K562 (cell line): ENCODE measurements around the gene COL24A1. TPM values are rescaled to one million over a fixed set of nuclear protein-coding genes. Genes with fewer than 3 reads are reported as not detected.

Source experiments
- ATAC-seq: fragments of 200-7000 bp; cut with Tn5 transposase; 3 replicates; pipeline ENCODE4 v1.9.1; 2020; ENCODE audit warnings: moderate library complexity
- BruUV-seq: library from RNA; stranded (reverse); fragments of 400-500 nt; replicated peaks from 2 replicates; lab custom pipeline; 2021; lab: Mats Ljungman, UMichigan
- CTCF ChIA-PET: fragments of 300-600 bp; formaldehyde crosslinking; extraction: SDS; loops from one replicate; lab custom pipeline; 2021; ENCODE audit warnings: low intra/inter-chr PET ratio; lab: Yijun Ruan, JAX
- POLR2A ChIA-PET: fragments of 300-600, 350-650 bp; sonication (Branson Sonifier 250); formaldehyde crosslinking; extraction: SDS; loops from one replicate; lab custom pipeline; 2021; ENCODE audit warnings: antibody characterized with exemption, inconsistent platforms; lab: Yijun Ruan, JAX
- DNase-seq, 4 experiments: peaks; one replicate each; pipeline versions ENCODE4 v3.0.0 to v3.0.0-alpha.2; 2011 to 2018; ENCODE audit warnings: low spot score in 3 of 4, mixed read lengths in 3 of 4; ENCODE audit errors: extremely low read depth in 1 of 4
- FAIRE-seq: peaks from 2 replicates; lab custom pipeline; 2011; peaks lifted over from hg19 to GRCh38; lab: Jason Lieb, UNC
- H2AFZ ChIP-seq: 2 replicates; pipeline ENCODE4 v1.6.0; 2011; ENCODE audit warnings: low read depth, low read length, control low read depth, inconsistent platforms
- H3K27ac ChIP-seq: fragments of 200-600 bp; 3 replicates; pipeline ENCODE4 v1.8.0; 2011; ENCODE audit warnings: low read depth, mild to moderate bottlenecking, control low read depth, inconsistent platforms, low read length, moderate library complexity, mixed read lengths; ENCODE audit errors: extremely low read depth
- H3K27me3 ChIP-seq, 2 experiments: fragments of 300-600 bp in 1 of 2; 2 replicates in 1 of 2; 3 replicates in 1 of 2; pipeline versions ENCODE4 v1.6.0 to v1.8.0; 2011; ENCODE audit warnings: inconsistent platforms in 2 of 2, low read length in 2 of 2, mild to moderate bottlenecking in 1 of 2, mixed read lengths in 1 of 2, moderate library complexity in 1 of 2; ENCODE audit not compliant: control insufficient read depth in 2 of 2, insufficient read depth in 2 of 2
- H3K36me3 ChIP-seq: fragments of 300-600 bp; 3 replicates; pipeline ENCODE4 v1.8.0; 2011; ENCODE audit warnings: mild to moderate bottlenecking, low read length, inconsistent platforms; ENCODE audit not compliant: control insufficient read depth, insufficient read depth
- H3K4me1 ChIP-seq, 2 experiments: fragments of 200-600 bp in 1 of 2; replicated peaks in 1 of 2; 2 replicates in 1 of 2; 3 replicates in 1 of 2; pipeline versions ENCODE4 v1.5.1 to v1.8.0; 2011; ENCODE audit warnings: inconsistent platforms in 2 of 2, low read length in 2 of 2, mild to moderate bottlenecking in 1 of 2, mixed read lengths in 1 of 2, moderate library complexity in 1 of 2; ENCODE audit not compliant: control insufficient read depth in 2 of 2, insufficient read depth in 2 of 2
- H3K4me2 ChIP-seq: 2 replicates; pipeline ENCODE4 v1.6.1; 2011; ENCODE audit warnings: low read length, control low read depth, inconsistent platforms, mixed read lengths; ENCODE audit not compliant: insufficient read depth
- H3K4me3 ChIP-seq: fragments of 200-600 bp; sonication (generic), shearing (Covaris generic); 2 replicates; pipeline ENCODE4 v1.5.1; 2016; ENCODE audit warnings: control low read depth, inconsistent platforms
- H3K79me2 ChIP-seq: fragments of 200-600 bp; 3 replicates; pipeline ENCODE4 v1.8.0; 2011; ENCODE audit warnings: low read length, inconsistent platforms; ENCODE audit not compliant: control insufficient read depth, insufficient read depth
- H3K9ac ChIP-seq, 2 experiments: 2 replicates each; pipeline versions ENCODE4 v1.6.0 to v1.6.1; 2011; ENCODE audit warnings: low read depth in 2 of 2, low read length in 2 of 2, control low read depth in 1 of 2, inconsistent platforms in 1 of 2, mild to moderate bottlenecking in 1 of 2, mixed read lengths in 1 of 2; ENCODE audit not compliant: insufficient read depth in 1 of 2
- H3K9me1 ChIP-seq: one replicate; pipeline ENCODE4 v1.6.0; 2011; ENCODE audit warnings: inconsistent platforms, mild to moderate bottlenecking, low read length, moderate library complexity; ENCODE audit not compliant: control insufficient read depth, insufficient read depth
- H3K9me3 ChIP-seq: replicated peaks from 2 replicates; pipeline ENCODE4 v1.5.1; 2011; ENCODE audit warnings: low read depth, low read length, inconsistent platforms; ENCODE audit not compliant: control insufficient read depth, insufficient read depth
- H4K20me1 ChIP-seq: replicated peaks from 2 replicates; pipeline ENCODE4 v1.6.1; 2011; ENCODE audit warnings: low read length, inconsistent platforms, mixed read lengths; ENCODE audit not compliant: control insufficient read depth, insufficient read depth
- BCL6 ChIP-seq: fragments of 250-450 bp; sonication (Bioruptor Pico); IDR thresholded peaks from 2 replicates; pipeline ENCODE4 v1.4.0; 2020
- BDP1 ChIP-seq: IDR thresholded peaks from 3 replicates; pipeline ENCODE4 v1.6.1; 2011; ENCODE audit not compliant: insufficient read length, insufficient read depth
- KDM5B ChIP-seq: fragments of 200-600 bp; sonication (generic); IDR thresholded peaks from 2 replicates; pipeline ENCODE4 v1.6.1; 2012; ENCODE audit warnings: low read depth, mild to moderate bottlenecking, moderate library complexity, low read length, control low read depth, inconsistent platforms; ENCODE audit not compliant: insufficient replicate concordance
- NCOA4 ChIP-seq: fragments of 450-650 bp; IDR thresholded peaks from 2 replicates; pipeline ENCODE4 v1.6.1; 2018; ENCODE audit warnings: mild to moderate bottlenecking; ENCODE audit not compliant: partially characterized antibody
- NCOR1 ChIP-seq: fragments of 450-650 bp; IDR thresholded peaks from 2 replicates; pipeline ENCODE4 v1.6.1; 2016; ENCODE audit warnings: mild to moderate bottlenecking, moderate library complexity
- NR2F6 ChIP-seq: fragments of 450-650 bp; formaldehyde crosslinking; IDR thresholded peaks from 2 replicates; pipeline ENCODE4 v1.4.0; 2020; ENCODE audit warnings: mild to moderate bottlenecking
- SNIP1 ChIP-seq: fragments of 450-650 bp; IDR thresholded peaks from 2 replicates; pipeline ENCODE4 v1.7.1; 2017; ENCODE audit warnings: low read depth, mild to moderate bottlenecking
- ZNF124 ChIP-seq: sonication (generic); formaldehyde crosslinking; IDR thresholded peaks from 2 replicates; pipeline ENCODE4 v1.8.1; 2022; ENCODE audit warnings: missing genetic modification reagents
- ZNF609 ChIP-seq: sonication (generic); formaldehyde crosslinking; IDR thresholded peaks from 2 replicates; pipeline ENCODE4 v1.8.1; 2023; ENCODE audit warnings: missing genetic modification reagents, mild to moderate bottlenecking, borderline replicate concordance
- ZNF639 ChIP-seq, 2 experiments: fragments of 200-800 bp in 1 of 2; sonication (Bioruptor generic) in 1 of 2; sonication (generic) in 1 of 2; formaldehyde crosslinking in 1 of 2; IDR thresholded peaks in 1 of 2; conservative IDR thresholded peaks in 1 of 2; 2 replicates each; pipeline versions ENCODE4 v1.5.0 to v1.6.1; 2016 to 2020; ENCODE audit warnings: missing compliant biosample characterization in 1 of 2, missing genetic modification characterization in 1 of 2, missing genetic modification reagents in 1 of 2
- WGBS: fragments of 100-300 bp; shearing (Covaris generic); methylation state at CpG from one replicate; pipeline ENCODE4 v1.1.6; 2016; ENCODE audit warnings: low coverage, mixed read lengths; ENCODE audit not compliant: insufficient coverage; ENCODE audit errors: missing lambda C conversion rate; 5-methylcytosine and 5-hydroxymethylcytosine counted together
- in situ Hi-C: fragments of 300-500 bp; cut with MboI; formaldehyde crosslinking; loops from 4 replicates; pipeline ENCODE4 v1.15.0; 2018; ENCODE audit warnings: inconsistent platforms, mixed read lengths
- intact Hi-C: fragments of 100-400 bp; cut with micrococcal nuclease; formaldehyde crosslinking; loops from 2 replicates; pipeline ENCODE4 v1.14.2; 2022
- polyA plus RNA-seq, 8 experiments: library from polyadenylated mRNA; depleted of rRNA in 4 of 8; stranded (reverse) in 5 of 8; unstranded in 3 of 8; fragments of >200 nt; fragmentation: Nextera tagmentation in 2 of 8; fragmentation: Illumina TruSeq in 1 of 8; extraction: Ambion mirVana in 2 of 8; extraction: Trizol in 1 of 8; gene quantifications; 2 replicates each; pipeline versions ENCODE4 v1.2.1 to v1.2.3, GENCODE V29; 2011 to 2014; ENCODE audit warnings: inconsistent platforms in 1 of 8, missing spikeins in 1 of 8
- total RNA-seq, 7 experiments: library from RNA; depleted of rRNA in 6 of 7; stranded (reverse); fragments of >200 nt in 6 of 7; fragmentation: Illumina TruSeq in 2 of 7; extraction: Trizol in 2 of 7; gene quantifications; 2 replicates each; pipeline versions ENCODE4 v1.2.1 to v1.2.3, GENCODE V29; 2011 to 2021; ENCODE audit warnings: low replicate concordance in 1 of 7

COL24A1 gene
- total and polyA plus RNA-seq, 9 of the 15 experiments (the other 6 are each of a cell fraction or from before 2014, with no cell fraction given), result 0.01 to 0.06 (median 0.03) TPM; not detected in 2

GRCh38 chr1:86184426-86184825, 27.9 kb upstream of the COL24A1 start:
- H3K9me3 ChIP-seq, result no peaks in the 10 kb centered on the region
- DNase-seq (no peak), FAIRE-seq (no peak), ATAC-seq (no peak)
- H3K27me3 ChIP-seq, result no peaks in the 10 kb centered on the region
- WGBS, result 0% methylated on average over 1 of the region's 1 CpG
- in situ Hi-C loops, result no loop called here
- no peak overlapping the region for H3K27ac ChIP-seq
- no peak overlapping the region for H2AFZ ChIP-seq
- no peaks in the 10 kb centered on the region for H3K4me1 ChIP-seq
- no peaks in the 10 kb centered on the region for H3K9me1 ChIP-seq
- H4K20me1 ChIP-seq, result no peaks in the 10 kb centered on the region
- H3K79me2 ChIP-seq, result no peaks in the 10 kb centered on the region
- TF ChIP-seq NCOA4 (no peak), ZNF639 (CRISPR knock-in tag; conservative IDR thresholded peaks at IDR 0.05 in 1 of 2, IDR thresholded peaks at IDR 0.05 in 1 of 2) (no peak), NR2F6 (CRISPR knock-in tag) (no peak), ZNF609 (CRISPR knock-in tag) (no peak), SNIP1 (no peak), KDM5B (no peak), BCL6 (CRISPR knock-in tag) (no peak), ZNF124 (no peak), NCOR1 (no peak), BDP1 (no peak)
- no peaks in the 10 kb centered on the region for H3K36me3 ChIP-seq
- H3K9ac ChIP-seq, result no peak overlapping the region
- no peak overlapping the region for H3K4me2 ChIP-seq
- POLR2A ChIA-PET, result no interaction called here
- intact Hi-C loops, result no loop called here
- CTCF ChIA-PET, result no interaction called here
- BruUV-seq, result no TSS peak
- H3K4me3 ChIP-seq, result no peak overlapping the region
